H9 (cell line): Measurements from ENCODE around the gene MSANTD1. TPM values are rescaled to one million over a fixed set of nuclear protein-coding genes. Genes with fewer than 3 reads are reported as not detected.

Experiments
- DNase-seq: peaks from one replicate; pipeline ENCODE4 v3.0.0-alpha.2; 2017
- H2AFZ ChIP-seq: one replicate; pipeline ENCODE4 v1.6.1; 2013; ENCODE audit warnings: mild to moderate bottlenecking, low read length, control low read depth, moderate library complexity
- H2AK5ac ChIP-seq: 2 replicates; pipeline ENCODE4 v1.6.1; 2013; ENCODE audit warnings: low read length, control low read depth, mixed read lengths; ENCODE audit not compliant: insufficient read length
- H2BK120ac ChIP-seq: one replicate; pipeline ENCODE4 v1.6.1; 2013; ENCODE audit warnings: low read depth, mild to moderate bottlenecking, low read length, control low read depth, inconsistent platforms; ENCODE audit not compliant: poor library complexity, severe bottlenecking
- H2BK12ac ChIP-seq: 2 replicates; pipeline ENCODE4 v1.6.1; 2013; ENCODE audit warnings: low read length, control low read depth, mixed read lengths, low read depth; ENCODE audit not compliant: insufficient read length
- H2BK15ac ChIP-seq: 2 replicates; pipeline ENCODE4 v1.6.1; 2013; ENCODE audit warnings: low read depth, low read length, control low read depth
- H2BK20ac ChIP-seq: one replicate; pipeline ENCODE4 v1.6.1; 2013; ENCODE audit warnings: low read depth, mild to moderate bottlenecking, low read length, control low read depth, inconsistent platforms; ENCODE audit not compliant: poor library complexity, severe bottlenecking
- H2BK5ac ChIP-seq: 2 replicates; pipeline ENCODE4 v1.6.1; 2013; ENCODE audit warnings: low read length, control low read depth, mixed read lengths; ENCODE audit not compliant: insufficient read length
- H3K14ac ChIP-seq: 2 replicates; pipeline ENCODE4 v1.6.1; 2013; ENCODE audit warnings: low read length, control low read depth; ENCODE audit not compliant: insufficient read depth
- H3K18ac ChIP-seq: 2 replicates; pipeline ENCODE4 v1.6.1; 2013; ENCODE audit warnings: low read depth, mild to moderate bottlenecking, mixed read lengths, low read length, control low read depth; ENCODE audit not compliant: insufficient read length
- H3K23ac ChIP-seq: 2 replicates; pipeline ENCODE4 v1.6.1; 2013; ENCODE audit warnings: low read length, control low read depth, mixed read lengths, low read depth; ENCODE audit not compliant: insufficient read length
- H3K23me2 ChIP-seq: 2 replicates; pipeline ENCODE4 v1.6.1; 2013; ENCODE audit warnings: low read depth, mild to moderate bottlenecking, mixed read lengths, low read length, control low read depth; ENCODE audit not compliant: insufficient read length, poor library complexity, severe bottlenecking
- H3K27ac ChIP-seq: 2 replicates; pipeline ENCODE4 v1.5.1; 2013; ENCODE audit warnings: low read length, control low read depth, mixed read lengths, low read depth; ENCODE audit not compliant: insufficient read length
- H3K27me3 ChIP-seq: 2 replicates; pipeline ENCODE4 v1.6.1; 2013; ENCODE audit warnings: low read length, control low read depth, inconsistent platforms; ENCODE audit not compliant: insufficient read depth
- H3K4ac ChIP-seq: 2 replicates; pipeline ENCODE4 v1.6.1; 2013; ENCODE audit warnings: low read depth, mild to moderate bottlenecking, control low read depth, inconsistent platforms, low read length, moderate library complexity
- H3K4me1 ChIP-seq: 2 replicates; pipeline ENCODE4 v1.6.1; 2013; ENCODE audit warnings: low read length, control low read depth, inconsistent platforms; ENCODE audit not compliant: insufficient read depth
- H3K4me2 ChIP-seq: 2 replicates; pipeline ENCODE4 v1.6.1; 2013; ENCODE audit warnings: low read length, control low read depth, mixed read lengths; ENCODE audit not compliant: insufficient read length, insufficient read depth
- H3K56ac ChIP-seq: 2 replicates; pipeline ENCODE4 v1.6.1; 2013; ENCODE audit warnings: low read depth, mild to moderate bottlenecking, mixed read lengths, low read length, control low read depth; ENCODE audit not compliant: insufficient read length
- H3K79me1 ChIP-seq: 2 replicates; pipeline ENCODE4 v1.6.1; 2013; ENCODE audit warnings: low read depth, mild to moderate bottlenecking, moderate library complexity, low read length, control low read depth, inconsistent platforms; ENCODE audit not compliant: insufficient read depth, poor library complexity, severe bottlenecking
- H3K79me2 ChIP-seq: 2 replicates; pipeline ENCODE4 v1.6.1; 2013; ENCODE audit warnings: low read length, control low read depth, inconsistent platforms; ENCODE audit not compliant: insufficient read depth
- H3K9ac ChIP-seq: 2 replicates; pipeline ENCODE4 v1.6.1; 2013; ENCODE audit warnings: low read length, control low read depth, mixed read lengths; ENCODE audit not compliant: insufficient read length; ENCODE audit errors: extremely low read depth
- H3K9me3 ChIP-seq: one replicate; pipeline ENCODE4 v1.6.1; 2013; ENCODE audit warnings: low read depth, low read length, inconsistent platforms; ENCODE audit not compliant: control insufficient read depth
- H3T11ph ChIP-seq: one replicate; pipeline ENCODE4 v1.6.1; 2013; ENCODE audit warnings: mild to moderate bottlenecking, low read length, control low read depth, inconsistent platforms
- H4K20me1 ChIP-seq: one replicate; pipeline ENCODE4 v1.6.1; 2013; ENCODE audit not compliant: control insufficient read depth, insufficient read length, insufficient read depth
- H4K5ac ChIP-seq: 2 replicates; pipeline ENCODE4 v1.6.1; 2013; ENCODE audit warnings: low read depth, mild to moderate bottlenecking, mixed read lengths, low read length, control low read depth; ENCODE audit not compliant: insufficient read length
- H4K8ac ChIP-seq: replicated peaks from 2 replicates; pipeline ENCODE4 v1.6.1; 2013; ENCODE audit warnings: low read length, control low read depth, mixed read lengths, low read depth; ENCODE audit not compliant: insufficient read length
- H4K91ac ChIP-seq: 2 replicates; pipeline ENCODE4 v1.6.1; 2013; ENCODE audit warnings: low read depth, mild to moderate bottlenecking, moderate library complexity, mixed read lengths, low read length, control low read depth; ENCODE audit not compliant: insufficient read length
- H3K27ac Mint-ChIP-seq, 3 experiments: 2 replicates in 2 of 3; 3 replicates in 1 of 3; pipeline ENCODE4 v1.8.0; 2020 to 2021; ENCODE audit warnings: mixed read lengths in 3 of 3, mild to moderate bottlenecking in 1 of 3, moderate library complexity in 1 of 3
- H3K27me3 Mint-ChIP-seq: 2 replicates; pipeline ENCODE4 v1.8.0; 2021; ENCODE audit warnings: low read depth, mild to moderate bottlenecking, moderate library complexity, mixed read lengths
- H3K36me3 Mint-ChIP-seq, 3 experiments: 2 replicates in 2 of 3; 3 replicates in 1 of 3; pipeline ENCODE4 v1.8.0; 2020 to 2021; ENCODE audit warnings: low read depth in 3 of 3, mixed read lengths in 3 of 3; ENCODE audit not compliant: insufficient read depth in 1 of 3
- H3K4me1 Mint-ChIP-seq, 2 experiments: 2 replicates each; pipeline ENCODE4 v1.8.0; 2020; ENCODE audit warnings: mixed read lengths in 2 of 2
- H3K4me3 Mint-ChIP-seq, 2 experiments: 2 replicates in 1 of 2; 3 replicates in 1 of 2; pipeline ENCODE4 v1.8.0; 2020 to 2021; ENCODE audit warnings: mild to moderate bottlenecking in 2 of 2, mixed read lengths in 2 of 2, moderate library complexity in 1 of 2
- H3K9me3 Mint-ChIP-seq, 2 experiments: 2 replicates in 1 of 2; 3 replicates in 1 of 2; pipeline ENCODE4 v1.8.0; 2020; ENCODE audit warnings: mild to moderate bottlenecking in 2 of 2, mixed read lengths in 2 of 2, moderate library complexity in 1 of 2
- CTCF ChIP-seq: fragments of 200-600 bp; sonication (generic); conservative IDR thresholded peaks from 3 replicates; pipeline ENCODE4 v1.8.0; 2021; ENCODE audit warnings: antibody characterized with exemption, mild to moderate bottlenecking
- WGBS: extraction: QIAGEN DNeasy Blood & Tissue Kit; methylation state at CpG from one replicate; pipeline ENCODE4 v1.1.7; 2013; ENCODE audit warnings: missing lambda C conversion rate, low lambda C conversion rate, mixed read lengths; ENCODE audit not compliant: insufficient read length; ENCODE audit errors: extremely low coverage; 5-methylcytosine and 5-hydroxymethylcytosine counted together
- total RNA-seq: library from RNA; stranded (reverse); gene quantifications from 2 replicates; pipeline ENCODE4 v1.2.1, GENCODE V29; 2021

Gene MSANTD1
- total RNA-seq, 1 experiment from 2014 or later, result 0.83 TPM

- H3T11ph ChIP-seq, result no peak overlapping the region
- H3K9ac ChIP-seq, result no peak overlapping the region
- H3K4me1 ChIP-seq, result peaks cover 3% of the 10 kb centered on the region; the same call in 1 of the 2 replicates
- no peak overlapping the region for H3K4ac ChIP-seq
- H4K20me1 ChIP-seq, result no peaks in the 10 kb centered on the region
- no peak overlapping the region for H4K91ac ChIP-seq
- no peak overlapping the region for H2BK20ac ChIP-seq
- TF ChIP-seq CTCF, result no peak
- no peaks in the 10 kb centered on the region for H3K9me3 ChIP-seq
- no peak overlapping the region for H3K14ac ChIP-seq
- H3K27ac ChIP-seq, result no peak overlapping the region
- no peak overlapping the region for H3K56ac ChIP-seq
- peaks cover 15 to 30% of the 10 kb centered on the region in 2 experiments for H3K4me1 Mint-ChIP-seq
- no peak overlapping the region for H2AK5ac ChIP-seq
- no peak overlapping the region for H3K18ac ChIP-seq
- H2BK120ac ChIP-seq, result no peak overlapping the region
- no peak overlapping the region for H2BK5ac ChIP-seq
- H2BK15ac ChIP-seq, result no peak overlapping the region
- no peaks in the 10 kb centered on the region for H3K79me2 ChIP-seq
- peaks cover 47 to 75% (median 75%) of the 10 kb centered on the region in 3 experiments for H3K36me3 Mint-ChIP-seq
- no peak overlapping the region for H2AFZ ChIP-seq
- no peak overlapping the region for H2BK12ac ChIP-seq
- H3K9me3 Mint-ChIP-seq, result no peaks in the 10 kb centered on the region
- peak overlapping the region in 1 of 3 experiments; percentile 85; a peak in 1 of 7 replicates for H3K27ac Mint-ChIP-seq
- no peak overlapping the region for H4K8ac ChIP-seq
- no peaks in the 10 kb centered on the region; the same call in 1 of the 2 replicates for H3K27me3 ChIP-seq
- H3K23ac ChIP-seq, result no peak overlapping the region
- no peaks in the 10 kb centered on the region for H3K79me1 ChIP-seq
- H4K5ac ChIP-seq, result no peak overlapping the region
- WGBS, result no CpG with 5 or more reads among the region's 14 CpGs
- H3K4me2 ChIP-seq, result no peak overlapping the region
- no peak for DNase-seq
- no peaks in the 10 kb centered on the region for H3K23me2 ChIP-seq
- peaks cover 52% of the 10 kb centered on the region for H3K27me3 Mint-ChIP-seq
- H3K4me3 Mint-ChIP-seq, result no peak overlapping the region
These were observed 14.0 kb upstream of the MSANTD1 start for GRCh38 chr4:3235030-3235345.
